K562 (cell line): ENCODE results near the gene CYTH4. TPM values are rescaled to one million over a fixed set of nuclear protein-coding genes. Genes with fewer than 3 reads are reported as not detected.

ENCODE experiments used
- BCL6 ChIP-seq: fragments of 250-450 bp; sonication (Bioruptor Pico); IDR thresholded peaks from 2 replicates; pipeline ENCODE4 v1.4.0; 2020
- CCAR2 ChIP-seq: fragments of 200-400 bp; formaldehyde crosslinking; IDR thresholded peaks from 2 replicates; pipeline ENCODE4 v1.6.1; 2017; ENCODE audit warnings: mild to moderate bottlenecking, low read depth, low read length
- FOXM1 ChIP-seq, 2 experiments: fragments of 450-650 bp in 1 of 2; sonication (generic) in 1 of 2; formaldehyde crosslinking in 1 of 2; IDR thresholded peaks; 2 replicates each; pipeline versions ENCODE4 v1.6.1 to v1.9.0; 2017 to 2022; ENCODE audit warnings: low read depth in 2 of 2, mild to moderate bottlenecking in 2 of 2, missing genetic modification reagents in 1 of 2, moderate library complexity in 1 of 2
- HDAC2 ChIP-seq: fragments of 450-650 bp; IDR thresholded peaks from 2 replicates; pipeline ENCODE4 v1.6.1; 2016; ENCODE audit warnings: mild to moderate bottlenecking
- KAT2B ChIP-seq: IDR thresholded peaks from one replicate; pipeline ENCODE4 v1.6.1; 2012; ENCODE audit warnings: low read depth, mild to moderate bottlenecking, control low read depth, inconsistent platforms, low read length, moderate library complexity
- POLR2H ChIP-seq: IDR thresholded peaks from 2 replicates; pipeline ENCODE4 v1.6.1; 2016; ENCODE audit warnings: missing genetic modification characterization, low read depth, mild to moderate bottlenecking, control low read depth, missing compliant biosample characterization, moderate library complexity
- PTRF ChIP-seq: fragments of 450-650 bp; IDR thresholded peaks from 2 replicates; pipeline ENCODE4 v1.6.1; 2016; ENCODE audit warnings: mild to moderate bottlenecking, missing genetic modification characterization, missing compliant biosample characterization
- SRSF1 ChIP-seq: fragments of 200-400 bp; formaldehyde crosslinking; IDR thresholded peaks from 2 replicates; pipeline ENCODE4 v1.6.1; 2017; ENCODE audit warnings: mild to moderate bottlenecking, low read depth, low read length, moderate library complexity
- YY1 ChIP-seq, 3 experiments: IDR thresholded peaks; 2 replicates each; pipeline ENCODE4 v1.6.1; 2011; ENCODE audit warnings: low read length in 2 of 3, mild to moderate bottlenecking in 2 of 3, moderate library complexity in 2 of 3, borderline replicate concordance in 1 of 3, control low read depth in 1 of 3, low read depth in 1 of 3; ENCODE audit not compliant: insufficient read depth in 3 of 3, insufficient replicate concordance in 2 of 3, control insufficient read depth in 1 of 3, insufficient read length in 1 of 3; ENCODE audit errors: extremely low read depth in 1 of 3
- ZBTB7A ChIP-seq: IDR thresholded peaks from 2 replicates; pipeline ENCODE4 v1.6.1; 2011; ENCODE audit warnings: low read depth, mild to moderate bottlenecking, low read length, moderate library complexity, borderline replicate concordance; ENCODE audit not compliant: control insufficient read depth
- ZKSCAN1 ChIP-seq: fragments of 150-350 bp; IDR thresholded peaks from 2 replicates; pipeline ENCODE4 v1.6.1; 2016; ENCODE audit warnings: low read depth, low read length
- ZKSCAN3 ChIP-seq: fragments of 250-450 bp; sonication (Bioruptor Pico); IDR thresholded peaks from 2 replicates; pipeline ENCODE4 v1.4.0; 2020
- ZNF175 ChIP-seq: fragments of 200-800 bp; sonication (Bioruptor generic); IDR thresholded peaks from 2 replicates; pipeline ENCODE4 v1.6.1; 2016; ENCODE audit warnings: low read depth, mild to moderate bottlenecking, missing genetic modification characterization, missing compliant biosample characterization
- polyA plus RNA-seq, 8 experiments: library from polyadenylated mRNA; depleted of rRNA in 4 of 8; stranded (reverse) in 5 of 8; unstranded in 3 of 8; fragments of >200 nt; fragmentation: Nextera tagmentation in 2 of 8; fragmentation: Illumina TruSeq in 1 of 8; extraction: Ambion mirVana in 2 of 8; extraction: Trizol in 1 of 8; gene quantifications; 2 replicates each; pipeline versions ENCODE4 v1.2.1 to v1.2.3, GENCODE V29; 2011 to 2014; ENCODE audit warnings: inconsistent platforms in 1 of 8, missing spikeins in 1 of 8
- total RNA-seq, 7 experiments: library from RNA; depleted of rRNA in 6 of 7; stranded (reverse); fragments of >200 nt in 6 of 7; fragmentation: Illumina TruSeq in 2 of 7; extraction: Trizol in 2 of 7; gene quantifications; 2 replicates each; pipeline versions ENCODE4 v1.2.1 to v1.2.3, GENCODE V29; 2011 to 2021; ENCODE audit warnings: low replicate concordance in 1 of 7
- TF ChIP-seq, protein P1 (sequence below): fragments of 250-450 bp; sonication (Bioruptor Pico); IDR thresholded peaks from 2 replicates; pipeline ENCODE4 v1.8.0; 2021; ENCODE audit warnings: mild to moderate bottlenecking, moderate library complexity
- TF ChIP-seq, protein P2 (sequence below): sonication (generic); formaldehyde crosslinking; IDR thresholded peaks from 2 replicates; pipeline ENCODE4 v1.9.0; 2022; ENCODE audit warnings: mild to moderate bottlenecking, missing genetic modification reagents
- TF ChIP-seq, protein P3 (sequence below): fragments of 250-450 bp; sonication (Bioruptor Pico); IDR thresholded peaks from 2 replicates; pipeline ENCODE4 v1.8.0; 2022; ENCODE audit warnings: moderate library complexity, mild to moderate bottlenecking, inconsistent platforms

CYTH4 gene
- total and polyA plus RNA-seq, 9 of the 15 experiments (the other 6 are each of a cell fraction or from before 2014, with no cell fraction given), result 0.03 to 2.0 (median 0.61) TPM; not detected in 1

- TF ChIP-seq ZKSCAN3 (CRISPR knock-in tag) (no peak), HDAC2 (peak; percentile 77; the same call in 1 of the 2 replicates), PTRF (tag) (no peak), YY1 (IDR thresholded peaks at IDR 0.05; ENCODE audit: borderline replicate concordance in 1 of 3, control insufficient read depth in 1 of 3, extremely low read depth in 1 of 3, insufficient read depth in 3 of 3, insufficient read length in 1 of 3, insufficient replicate concordance in 2 of 3, low read depth in 1 of 3, low read length in 2 of 3) (peak in 2 of 3 experiments; percentile 43 to 56), FOXM1 (IDR thresholded peaks at IDR 0.05; ENCODE audit: low read depth) (peak; percentile 85), FOXM1 (CRISPR knock-in tag; IDR thresholded peaks at IDR 0.05; ENCODE audit: low read depth) (no peak), ZBTB7A (peak; percentile 55; the same call in 1 of the 2 replicates), CCAR2 (no peak), SRSF1 (no peak), ZKSCAN1 (no peak), BCL6 (CRISPR knock-in tag) (no peak), ZNF175 (CRISPR knock-in tag) (peak; percentile 36; the same call in 1 of the 2 replicates), POLR2H (tag) (peak; percentile 63; the same call in 1 of the 2 replicates), KAT2B (no peak)
- TF ChIP-seq, protein P1, sequence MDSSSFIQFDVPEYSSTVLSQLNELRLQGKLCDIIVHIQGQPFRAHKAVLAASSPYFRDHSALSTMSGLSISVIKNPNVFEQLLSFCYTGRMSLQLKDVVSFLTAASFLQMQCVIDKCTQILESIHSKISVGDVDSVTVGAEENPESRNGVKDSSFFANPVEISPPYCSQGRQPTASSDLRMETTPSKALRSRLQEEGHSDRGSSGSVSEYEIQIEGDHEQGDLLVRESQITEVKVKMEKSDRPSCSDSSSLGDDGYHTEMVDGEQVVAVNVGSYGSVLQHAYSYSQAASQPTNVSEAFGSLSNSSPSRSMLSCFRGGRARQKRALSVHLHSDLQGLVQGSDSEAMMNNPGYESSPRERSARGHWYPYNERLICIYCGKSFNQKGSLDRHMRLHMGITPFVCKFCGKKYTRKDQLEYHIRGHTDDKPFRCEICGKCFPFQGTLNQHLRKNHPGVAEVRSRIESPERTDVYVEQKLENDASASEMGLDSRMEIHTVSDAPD (CRISPR knock-in tag), result no peak
- TF ChIP-seq, protein P2, sequence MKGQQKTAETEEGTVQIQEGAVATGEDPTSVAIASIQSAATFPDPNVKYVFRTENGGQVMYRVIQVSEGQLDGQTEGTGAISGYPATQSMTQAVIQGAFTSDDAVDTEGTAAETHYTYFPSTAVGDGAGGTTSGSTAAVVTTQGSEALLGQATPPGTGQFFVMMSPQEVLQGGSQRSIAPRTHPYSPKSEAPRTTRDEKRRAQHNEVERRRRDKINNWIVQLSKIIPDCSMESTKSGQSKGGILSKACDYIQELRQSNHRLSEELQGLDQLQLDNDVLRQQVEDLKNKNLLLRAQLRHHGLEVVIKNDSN (CRISPR knock-in tag), result no peak
- TF ChIP-seq, protein P3, sequence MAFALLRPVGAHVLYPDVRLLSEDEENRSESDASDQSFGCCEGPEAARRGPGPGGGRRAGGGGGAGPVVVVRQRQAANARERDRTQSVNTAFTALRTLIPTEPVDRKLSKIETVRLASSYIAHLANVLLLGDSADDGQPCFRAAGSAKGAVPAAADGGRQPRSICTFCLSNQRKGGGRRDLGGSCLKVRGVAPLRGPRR (CRISPR knock-in tag), result no peak
These were observed 39.9 kb upstream of the CYTH4 start (continued) for GRCh38 chr22:37242395-37242918.
